ENCODE measurements around the gene CADPS2.

- TF ChIP-seq EZH2phosphoT487 (IDR thresholded peaks at IDR 0.05; ENCODE audit: borderline replicate concordance): no peak
- TF ChIP-seq CTCF (conservative IDR thresholded peaks at IDR 0.05; ENCODE audit: low read length): no peak
Measured at GRCh38 chr7:122867471-122867980, 18.7 kb downstream of the CADPS2 start.

Data from Loucy (cell line).